GM20000 (cell line): Measurements from ENCODE around the gene JMJD1C.

Experiments
- DNase-seq: peaks from one replicate; pipeline ENCODE4 v3.0.0; 2012; ENCODE audit warnings: low spot score
- CTCF ChIP-seq: IDR thresholded peaks from 2 replicates; pipeline ENCODE4 v1.5.1; 2012; ENCODE audit warnings: mild to moderate bottlenecking, control low read depth; ENCODE audit errors: extremely low read depth, missing control alignments

The JMJD1C gene

GRCh38 chr10:63168821-63169462 lies 296.8 kb downstream of the JMJD1C start:
- no peak for TF ChIP-seq CTCF
- no peak for DNase-seq

GRCh38 chr10:63166742-63167258 lies 299.0 kb downstream of the JMJD1C start:
- peak; percentile 10 for DNase-seq
- peak; percentile 44 for TF ChIP-seq CTCF

GRCh38 chr10:63165249-63165648 lies 300.5 kb downstream of the JMJD1C start:
- TF ChIP-seq CTCF: no peak
- DNase-seq: no peak

- no peak for DNase-seq
- no peak for TF ChIP-seq CTCF
Measured at GRCh38 chr10:63164166-63164623, 301.6 kb downstream of the JMJD1C start.

- no peak for DNase-seq
- TF ChIP-seq CTCF: no peak
Measured at GRCh38 chr10:63161592-63161991, 304.2 kb downstream of the JMJD1C start.

GRCh38 chr10:63157845-63158624 lies 307.7 kb downstream of the JMJD1C start:
- peak; percentile 56 for DNase-seq
- peak; percentile 48 for TF ChIP-seq CTCF

- no peak for DNase-seq
- TF ChIP-seq CTCF: no peak
Measured at GRCh38 chr10:63156236-63156635, 309.5 kb downstream of the JMJD1C start.
